IPS DF 4.7 (cell line): ENCODE measurements around the gene KMT5C.

Experiments
- DNase-seq: peaks from one replicate; pipeline ENCODE4 v3.0.0-alpha.2; 2013; ENCODE audit warnings: low spot score; ENCODE audit errors: extremely low read depth

Gene KMT5C

DNA sequence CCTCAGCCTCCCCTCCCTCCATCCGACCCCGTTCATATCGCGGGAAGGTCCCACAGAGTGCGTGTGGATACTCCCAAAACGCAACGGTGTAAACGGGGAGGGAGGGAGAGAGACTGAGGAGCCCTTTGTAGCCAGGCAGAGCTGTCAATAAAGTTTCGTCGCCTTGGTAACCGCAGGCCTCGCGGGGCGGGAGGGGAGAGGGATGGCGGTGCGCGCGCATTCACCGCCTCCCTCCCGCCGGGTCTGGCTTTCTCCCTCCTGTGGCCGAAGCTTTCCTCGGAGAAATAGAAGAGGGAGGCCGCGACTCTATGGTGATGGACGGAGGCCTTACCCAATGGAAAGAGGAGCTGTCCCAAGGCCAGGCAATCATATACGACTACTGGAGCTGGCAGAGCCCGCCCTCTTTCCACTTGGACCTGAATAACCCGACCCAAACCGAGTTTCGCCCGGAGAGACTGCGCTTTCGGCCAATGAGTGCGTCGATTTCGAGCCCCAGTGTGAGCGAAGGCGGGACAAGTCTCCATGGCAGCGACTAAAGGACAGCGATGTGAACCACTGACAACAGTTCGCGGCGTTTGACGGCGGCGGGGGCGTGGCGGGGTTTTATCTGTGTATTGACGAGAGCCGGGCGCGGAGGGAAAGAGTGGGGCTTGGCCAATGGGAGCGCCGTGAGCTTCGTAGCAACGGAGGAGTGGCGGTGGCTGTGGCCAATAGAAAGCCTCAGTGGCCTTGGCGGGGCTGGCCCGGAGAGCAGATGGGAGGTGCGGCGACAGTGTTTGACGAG is at the start of gene KMT5C:
KMT5C (plus strand) TSS at position 772 of the 784 bp plus-strand sequence. CDS start 2,061 bp downstream, outside the sequence.
- peak; percentile 100 for DNase-seq

- no peak for DNase-seq
Observed at GRCh38 chr19:55297267-55297666, 42.4 kb upstream of the KMT5C start.

DNA sequence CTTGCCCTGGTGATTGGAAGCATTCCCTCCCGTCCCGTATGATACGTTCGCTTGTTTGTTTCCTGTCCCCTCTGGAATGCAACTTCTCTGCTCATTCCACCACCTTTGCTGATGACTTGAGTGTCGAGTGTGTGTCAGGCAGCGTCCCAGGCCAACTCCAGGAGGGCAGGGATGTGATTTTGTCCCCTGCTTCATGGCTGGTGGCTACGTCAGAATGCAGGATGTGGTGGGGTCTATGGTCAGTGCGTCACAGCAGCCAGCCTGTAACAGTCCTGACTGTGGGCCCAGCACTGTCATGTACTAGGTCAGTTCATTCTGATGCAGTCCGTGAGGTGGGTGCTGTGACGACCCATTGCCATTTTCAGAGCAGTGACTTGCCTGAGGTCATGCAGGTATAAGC is 39.7 kb upstream of the KMT5C start:
- DNase-seq = no peak

DNA sequence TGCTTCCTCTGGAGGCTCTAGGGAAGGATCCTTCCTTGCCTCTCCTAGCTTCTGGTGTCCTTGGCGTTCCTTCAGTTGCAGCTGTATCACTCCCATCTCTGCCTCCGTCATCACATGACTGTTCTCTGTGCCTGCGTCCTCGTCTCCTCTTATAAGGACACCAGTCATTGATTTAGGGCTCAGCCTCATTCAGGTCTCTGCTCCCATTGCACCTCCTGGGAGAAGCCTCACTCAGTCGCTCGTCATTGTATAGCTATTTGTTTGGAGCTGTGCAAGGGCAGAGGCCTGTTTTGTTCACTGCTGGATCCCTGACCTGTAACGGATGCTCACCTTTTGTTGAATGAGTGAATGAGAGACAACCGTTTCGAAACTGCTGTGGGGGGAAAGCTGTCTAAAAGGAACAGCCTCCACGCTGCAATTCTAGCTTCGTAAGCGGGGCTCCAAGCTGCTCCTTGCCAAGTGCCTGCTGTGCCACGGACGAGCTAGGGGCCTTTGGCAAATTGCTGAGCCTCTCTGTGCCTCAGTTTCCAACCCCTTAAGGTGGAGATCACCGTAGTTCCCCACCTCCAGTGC is 38.7 kb upstream of the KMT5C start:
- no peak for DNase-seq

DNA sequence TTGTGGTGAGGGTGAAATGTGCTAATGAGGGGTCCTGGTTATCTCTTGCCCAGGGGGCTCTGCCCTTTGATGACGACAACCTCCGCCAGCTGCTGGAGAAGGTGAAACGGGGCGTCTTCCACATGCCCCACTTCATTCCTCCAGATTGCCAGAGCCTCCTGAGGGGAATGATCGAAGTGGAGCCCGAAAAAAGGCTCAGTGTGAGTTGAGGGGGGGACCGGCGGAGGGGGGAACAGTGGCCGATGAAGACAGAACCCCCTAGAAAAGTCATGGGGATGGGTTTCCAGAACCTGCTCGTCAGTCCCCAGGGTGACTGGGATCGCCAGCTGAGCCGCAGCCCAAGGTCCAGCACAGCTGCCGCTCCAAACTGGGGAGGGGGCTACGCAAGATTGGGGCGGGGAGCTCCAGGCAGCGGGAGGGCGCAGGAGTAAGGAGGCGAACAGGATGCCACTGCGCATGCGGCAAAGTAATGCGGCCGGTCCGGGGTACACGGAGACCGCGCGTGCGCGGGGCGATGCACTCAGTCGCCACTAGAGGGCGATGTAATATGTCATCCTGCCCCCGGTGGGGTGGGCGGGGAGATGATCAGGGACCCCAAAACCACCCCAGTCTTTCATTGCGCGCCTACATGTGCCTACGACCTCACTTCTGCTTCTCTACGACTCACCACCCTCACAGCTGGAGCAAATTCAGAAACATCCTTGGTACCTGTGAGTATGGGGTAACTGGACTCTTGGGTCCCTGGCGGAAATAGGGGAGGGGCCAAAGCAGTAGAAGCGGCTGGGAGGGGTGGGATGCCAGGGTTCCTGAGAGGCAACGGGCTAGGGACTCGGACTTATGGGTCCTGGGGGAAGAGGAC is 38.0 kb upstream of the KMT5C start:
- DNase-seq = no peak

DNA sequence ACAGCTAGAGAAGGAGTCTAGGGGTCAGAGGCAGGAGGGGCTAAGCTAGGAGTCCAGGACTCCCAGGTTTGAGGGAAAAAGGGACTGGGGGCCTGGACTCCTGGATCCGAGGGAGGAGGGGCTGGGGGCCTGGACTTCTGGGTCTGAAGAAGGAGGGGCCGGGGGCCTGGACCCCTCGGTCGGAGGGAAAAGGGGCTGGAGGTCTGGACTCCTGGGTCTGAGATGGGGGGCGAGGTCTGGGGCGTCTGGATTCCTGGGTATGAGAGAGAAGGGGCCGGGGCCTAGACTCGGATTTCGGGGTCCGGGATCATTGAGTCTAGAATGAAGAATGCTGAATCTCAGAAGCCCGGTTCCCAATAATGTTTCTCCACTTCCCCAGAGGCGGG is 37.4 kb upstream of the KMT5C start:
- DNase-seq = no peak

DNA sequence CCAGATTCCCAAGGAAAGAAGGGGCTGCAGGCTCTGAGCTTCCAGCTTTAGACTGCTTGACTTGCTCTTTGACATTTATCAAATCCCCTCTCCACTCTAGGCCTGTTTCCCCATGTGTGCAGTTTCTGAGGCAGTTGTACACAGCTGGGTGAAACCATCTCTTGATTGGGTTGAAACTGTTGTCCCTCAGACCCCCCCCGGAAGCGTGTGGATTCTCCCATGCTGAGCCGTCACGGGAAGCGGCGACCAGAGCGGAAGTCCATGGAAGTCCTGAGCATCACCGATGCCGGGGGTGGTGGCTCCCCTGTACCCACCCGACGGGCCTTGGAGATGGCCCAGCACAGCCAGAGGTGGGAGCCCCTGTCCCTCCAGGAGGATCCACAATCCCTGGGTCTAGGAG is 36.2 kb upstream of the KMT5C start:
- no peak for DNase-seq

- DNase-seq = no peak
Observed at GRCh38 chr19:55304279-55304978, 35.2 kb upstream of the KMT5C start.

- DNase-seq = no peak
Observed at GRCh38 chr19:55304980-55305379, 34.7 kb upstream of the KMT5C start.

DNA sequence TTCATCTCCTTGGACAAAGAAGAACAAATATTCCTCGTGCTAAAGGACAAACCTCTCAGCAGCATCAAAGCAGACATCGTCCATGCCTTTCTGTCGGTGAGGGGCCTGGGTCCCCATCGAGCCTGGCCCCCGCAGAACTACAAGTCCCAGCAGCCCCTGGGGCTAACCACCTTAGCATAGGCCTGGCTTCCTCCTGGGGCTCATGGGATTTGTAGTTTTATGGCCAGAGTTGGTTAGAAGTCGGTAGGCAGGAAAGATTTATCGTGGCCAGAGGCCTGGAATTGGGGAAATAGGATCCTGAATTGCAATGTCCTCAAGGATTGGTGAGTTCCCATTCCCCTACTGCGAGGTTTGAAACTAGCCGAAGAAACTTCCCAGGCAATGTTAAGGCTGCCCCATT is 34.2 kb upstream of the KMT5C start:
- DNase-seq = no peak

DNA sequence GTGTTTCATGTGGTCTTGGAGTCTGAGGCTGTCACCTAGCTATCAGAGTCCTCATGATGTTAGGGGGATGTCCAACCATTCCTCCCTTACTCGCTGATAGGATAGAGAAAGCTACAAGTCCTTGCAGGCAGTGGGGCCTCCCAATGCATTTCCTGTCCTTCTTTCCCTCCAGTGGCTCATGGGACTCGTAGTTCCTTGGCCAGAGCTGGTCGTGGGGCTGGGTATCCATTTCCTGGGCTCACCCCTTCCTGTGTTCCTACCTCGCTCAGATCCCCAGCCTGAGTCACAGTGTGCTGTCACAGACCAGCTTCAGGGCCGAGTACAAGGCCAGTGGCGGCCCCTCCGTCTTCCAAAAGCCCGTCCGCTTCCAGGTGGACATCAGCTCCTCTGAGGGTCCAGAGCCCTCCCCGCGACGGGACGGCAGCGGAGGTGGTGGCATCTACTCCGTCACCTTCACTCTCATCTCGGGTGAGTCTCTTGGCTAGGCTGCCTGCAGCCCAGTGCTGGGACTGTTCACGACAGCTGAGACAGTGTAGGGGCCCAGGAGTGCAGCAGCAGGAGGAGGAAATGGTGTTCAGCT is 33.6 kb upstream of the KMT5C start:
- DNase-seq = no peak

DNA sequence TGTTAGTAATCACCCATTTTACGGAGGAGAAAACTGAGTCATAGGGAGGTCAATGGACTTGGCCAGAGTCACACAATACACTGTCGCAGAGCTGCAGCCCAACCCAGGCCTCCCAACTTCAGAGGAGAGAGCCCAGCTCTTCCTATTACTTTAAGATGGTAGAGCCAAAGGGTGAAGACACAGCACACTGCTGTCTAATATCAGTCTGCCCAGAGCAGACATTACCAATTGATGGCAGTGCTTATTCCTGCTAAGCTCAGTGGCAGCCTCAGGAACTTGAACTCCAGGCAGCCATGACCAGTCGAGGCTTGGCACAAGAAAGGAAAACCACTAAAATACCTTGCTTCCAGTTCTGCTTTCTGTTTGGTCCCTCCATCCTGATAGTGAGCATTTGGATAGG is 33.0 kb upstream of the KMT5C start:
- DNase-seq = no peak

DNA sequence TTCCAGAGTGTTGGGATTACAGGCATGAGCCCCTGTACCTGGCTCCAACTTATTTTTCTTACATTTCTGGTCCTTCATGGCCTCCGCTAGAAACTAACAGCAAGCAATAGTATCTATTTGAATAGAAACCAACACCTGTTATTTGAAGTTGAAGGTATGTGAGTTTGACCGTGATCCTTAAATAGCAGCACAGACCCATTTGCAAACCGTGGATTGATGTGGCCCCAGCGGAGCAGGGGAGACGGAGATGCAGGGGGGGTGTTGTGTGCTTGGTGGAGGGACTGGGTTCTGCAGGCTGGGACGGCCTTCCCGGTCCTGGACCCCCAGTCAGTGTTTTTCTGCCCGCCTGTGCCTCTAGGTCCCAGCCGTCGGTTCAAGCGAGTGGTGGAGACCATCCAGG is 31.4 kb upstream of the KMT5C start:
- no peak for DNase-seq

DNA sequence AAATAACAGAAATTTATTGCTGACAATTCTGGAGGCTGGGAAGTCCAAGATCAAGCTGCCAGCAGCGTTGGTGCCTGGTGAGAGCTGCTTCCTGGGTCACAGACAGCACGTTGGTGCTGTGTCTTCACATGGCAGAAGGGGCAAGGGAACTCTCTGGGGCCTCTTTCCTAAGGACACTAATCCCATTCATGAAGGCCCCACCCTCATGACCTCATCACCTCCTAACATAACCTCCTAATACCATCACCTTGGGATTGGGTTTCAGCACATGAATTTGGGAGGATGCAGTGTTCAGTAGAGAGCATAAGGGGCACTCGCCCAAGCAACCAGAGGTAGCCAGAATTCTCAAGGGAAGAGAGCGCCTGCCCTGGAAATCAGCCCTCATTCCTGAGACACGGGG is 30.2 kb upstream of the KMT5C start:
- DNase-seq = no peak

DNA sequence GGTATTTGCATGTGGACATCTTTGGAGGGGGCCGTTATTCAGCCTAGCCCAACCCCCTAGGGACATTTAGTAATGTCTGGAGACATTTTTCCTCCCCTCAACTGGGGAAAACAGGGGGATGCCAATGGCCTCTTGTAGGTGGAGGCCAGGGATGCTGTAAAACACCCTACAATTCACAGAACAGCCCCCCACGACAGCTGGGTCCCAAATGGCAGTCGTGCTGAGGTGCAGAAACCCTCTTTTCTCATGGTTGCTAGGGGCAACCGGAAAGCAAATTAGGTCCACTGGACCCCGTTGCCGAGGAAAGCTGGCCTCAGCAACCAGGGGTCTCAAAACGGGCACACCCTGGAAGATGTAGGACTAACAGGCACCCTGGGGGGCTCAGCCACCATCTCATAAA is 29.2 kb upstream of the KMT5C start:
- no peak for DNase-seq

- no peak for DNase-seq
Observed at GRCh38 chr19:55311397-55311796, 28.3 kb upstream of the KMT5C start.

GRCh38 chr19:55311797-55312196 is 27.9 kb upstream of the KMT5C start:
- DNase-seq = no peak

DNA sequence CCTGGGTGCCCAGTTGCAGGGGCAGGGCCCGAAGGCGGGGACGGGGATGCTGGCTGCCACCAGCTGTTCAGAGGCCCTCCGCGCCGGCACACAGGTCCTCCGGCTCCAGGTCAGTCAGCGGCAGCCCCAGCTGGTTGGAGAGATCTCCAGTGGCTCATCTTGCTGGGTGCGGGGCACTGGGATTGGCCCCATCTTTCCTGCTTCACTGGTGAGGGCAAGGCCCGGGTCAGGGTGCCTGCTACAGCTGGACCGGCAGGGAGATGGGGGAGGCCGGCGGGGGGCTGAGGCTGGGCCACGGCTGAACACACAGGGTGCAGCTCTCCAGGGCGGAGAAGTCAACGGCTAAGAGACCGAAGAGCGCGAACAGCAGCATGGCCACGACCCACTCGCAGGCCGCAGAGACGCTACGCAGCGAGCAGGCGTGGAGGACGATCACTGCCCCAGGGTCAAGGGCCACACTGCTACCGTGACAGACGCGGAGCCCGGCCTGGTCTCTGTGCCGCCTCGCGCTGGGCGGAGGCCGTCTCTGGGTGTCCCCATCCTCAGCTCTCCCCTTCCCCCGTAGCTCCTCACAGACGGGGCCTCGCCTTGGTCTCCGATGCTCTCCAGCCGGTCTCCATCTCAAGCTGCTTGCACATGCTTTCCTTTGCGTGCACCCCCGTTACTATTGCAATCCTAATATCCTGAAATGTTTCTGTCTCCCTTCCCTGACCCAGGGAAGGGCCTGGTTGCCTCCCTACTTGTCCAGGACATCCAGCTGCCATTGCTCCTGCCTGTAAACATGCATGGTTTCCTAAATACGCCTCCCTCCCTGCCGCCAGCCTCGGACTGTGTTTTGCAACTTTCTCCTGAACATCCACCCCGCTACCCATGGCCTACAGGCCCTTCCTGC is 26.8 kb upstream of the KMT5C start:
- no peak for DNase-seq

DNA sequence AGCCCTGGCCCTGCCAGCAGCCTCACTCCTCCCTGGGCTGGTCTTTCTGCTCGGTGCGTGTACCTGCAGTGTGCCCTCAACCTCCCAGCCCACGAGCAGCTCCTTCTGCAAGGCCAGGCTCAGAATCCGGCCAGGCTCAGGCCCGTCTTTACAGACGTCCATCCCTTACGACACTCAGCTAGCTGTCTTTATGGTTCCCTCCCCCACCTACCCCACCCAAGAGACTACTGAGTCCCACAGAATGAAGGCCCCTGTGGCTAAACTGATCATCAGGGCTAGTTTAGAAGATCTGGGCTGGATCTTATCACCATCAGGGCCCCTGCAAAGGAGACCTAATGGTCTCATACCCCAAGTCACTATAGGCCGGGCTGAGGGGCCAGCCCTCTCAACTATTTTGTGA is 25.3 kb upstream of the KMT5C start:
- no peak for DNase-seq

DNA sequence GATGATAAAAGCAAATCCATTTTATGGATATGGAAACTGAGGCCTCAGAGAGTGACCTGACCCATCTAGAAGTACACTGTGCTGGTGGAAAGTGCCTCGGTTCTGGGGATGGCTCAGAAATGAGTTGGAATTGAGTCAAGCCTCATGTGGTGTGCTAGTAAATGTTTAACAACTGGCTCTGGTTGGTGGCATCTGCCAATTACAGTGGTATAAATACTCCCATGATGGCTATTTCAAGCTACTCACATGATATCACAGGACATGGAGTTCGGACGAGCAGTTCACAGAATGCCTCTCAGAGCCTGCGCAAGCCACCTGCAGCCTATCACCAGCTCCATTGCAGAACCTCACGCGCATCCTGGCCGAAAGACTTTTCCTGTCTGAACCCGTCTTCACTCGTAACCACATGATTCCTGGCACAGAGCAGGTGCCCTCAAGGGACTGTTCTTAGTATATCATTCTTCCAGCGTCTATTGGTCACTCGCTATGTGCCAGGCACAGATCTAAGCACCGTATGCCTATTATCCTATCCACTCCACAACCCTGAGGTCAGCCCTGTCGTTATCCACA is 23.6 kb upstream of the KMT5C start:
- DNase-seq = no peak
